ENCODE data around the gene UCMA.

- TF ChIP-seq CTCF (IDR thresholded peaks at IDR 0.05), result no peak
- TF ChIP-seq POLR2A (IDR thresholded peaks at IDR 0.05), result no peak
These were observed 15.3 kb downstream of the UCMA start for GRCh38 chr10:13218878-13219277.

All from tibial nerve (tissue), 3 donors.